ENCODE data around the gene UNC79.

The UNC79 gene

GRCh38 chr14:93548102-93548843, 117.5 kb downstream of the UNC79 start:
- no peak for DNase-seq (ENCODE audit: low read depth in 2 of 2)

- DNase-seq (ENCODE audit: low read depth in 2 of 2), result no peak
These were observed 118.9 kb downstream of the UNC79 start for GRCh38 chr14:93549595-93549994.

DNA sequence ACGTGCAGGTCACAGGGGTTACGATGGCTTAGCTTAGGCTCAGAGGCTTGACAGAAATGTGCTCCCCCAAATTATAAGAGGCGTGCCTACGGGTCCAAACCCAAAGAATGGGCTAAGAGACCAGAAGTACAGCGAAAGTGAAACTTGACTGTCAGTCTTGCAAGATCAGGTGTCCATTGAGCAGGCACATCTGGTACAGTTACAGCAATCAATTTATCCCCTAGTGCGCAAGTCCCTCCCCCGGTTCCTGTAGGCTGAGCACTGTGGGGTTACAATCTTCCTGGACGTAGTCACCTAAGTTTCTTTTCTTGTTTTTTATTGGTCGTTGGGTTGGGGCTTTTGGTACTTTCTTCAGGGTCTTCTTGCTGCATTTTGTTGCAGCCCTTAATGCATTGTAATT, 134.2 kb downstream of the UNC79 start:
- no peak for DNase-seq (ENCODE audit: low read depth in 2 of 2)

DNA sequence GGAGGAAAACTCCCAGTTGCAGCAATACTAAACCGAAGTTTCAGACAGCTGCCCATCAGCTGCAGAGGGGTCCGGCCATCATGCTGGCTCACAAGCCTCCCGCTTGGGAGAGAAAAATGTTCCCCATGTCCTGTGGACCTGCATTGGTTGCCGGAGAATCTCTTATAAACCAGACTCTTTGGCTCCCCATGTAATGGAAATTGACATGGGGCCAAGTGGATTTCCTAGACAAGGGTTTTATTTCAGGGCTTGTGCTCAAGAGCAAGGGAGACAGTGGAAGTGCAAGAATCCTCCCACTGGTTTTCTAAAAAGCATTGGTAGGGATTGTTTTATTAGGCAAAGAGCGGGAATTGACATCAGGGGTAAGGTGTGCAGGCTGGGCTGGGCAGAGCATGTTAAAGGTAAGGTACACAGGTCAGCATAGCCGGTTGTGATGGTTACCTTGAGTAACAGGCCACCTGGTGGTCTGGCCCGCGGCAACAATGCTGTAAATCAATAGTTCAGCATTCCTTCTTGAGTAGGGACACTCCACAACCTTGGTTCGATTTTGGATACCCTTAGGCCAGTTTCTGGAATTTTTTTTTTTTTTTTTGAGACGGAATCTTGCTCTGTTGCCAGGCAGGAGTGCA, 135.4 kb downstream of the UNC79 start:
- no peak for DNase-seq (ENCODE audit: low read depth in 2 of 2)

DNA sequence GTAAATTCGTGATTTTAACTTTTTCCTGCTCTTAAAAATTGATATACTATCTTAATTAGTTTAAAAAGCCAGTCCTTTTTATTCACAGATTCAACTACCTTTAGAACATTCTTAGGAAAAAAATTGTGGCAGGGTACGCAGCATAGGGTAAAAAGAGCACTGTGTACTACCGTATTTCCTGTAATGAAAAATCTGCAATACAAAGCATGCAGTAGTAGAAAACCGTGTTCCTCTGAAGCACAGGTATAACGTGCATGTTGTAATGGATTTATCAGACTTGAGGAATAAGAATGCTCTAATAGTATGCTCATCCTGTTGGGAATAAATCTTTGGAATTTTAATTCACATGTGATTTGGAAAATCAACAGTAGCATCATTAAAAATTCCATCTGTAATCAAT, 140.5 kb downstream of the UNC79 start:
- DNase-seq (ENCODE audit: low read depth in 2 of 2), result no peak

DNA sequence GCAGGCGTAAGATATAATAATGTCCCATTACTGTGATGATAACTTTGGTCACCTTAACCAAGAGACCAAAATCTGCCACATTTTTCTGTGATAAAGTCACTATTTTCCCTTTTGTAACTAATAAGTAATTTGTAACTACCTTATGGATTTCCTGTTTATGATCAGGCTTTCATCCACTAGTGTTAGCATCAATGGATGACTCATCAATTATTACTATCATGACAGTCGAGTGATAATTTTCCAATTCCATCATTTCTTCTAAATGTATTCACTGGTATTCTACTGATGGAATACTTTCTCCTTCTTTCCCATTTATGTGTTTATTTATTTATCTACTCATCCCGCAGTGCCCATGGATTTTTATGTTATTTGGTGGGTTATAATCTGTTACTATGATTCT, 148.4 kb downstream of the UNC79 start:
- DNase-seq (ENCODE audit: low read depth in 2 of 2), result no peak

GRCh38 chr14:93582516-93582915, 151.8 kb downstream of the UNC79 start:
- DNase-seq (ENCODE audit: low read depth in 2 of 2), result no peak

DNA sequence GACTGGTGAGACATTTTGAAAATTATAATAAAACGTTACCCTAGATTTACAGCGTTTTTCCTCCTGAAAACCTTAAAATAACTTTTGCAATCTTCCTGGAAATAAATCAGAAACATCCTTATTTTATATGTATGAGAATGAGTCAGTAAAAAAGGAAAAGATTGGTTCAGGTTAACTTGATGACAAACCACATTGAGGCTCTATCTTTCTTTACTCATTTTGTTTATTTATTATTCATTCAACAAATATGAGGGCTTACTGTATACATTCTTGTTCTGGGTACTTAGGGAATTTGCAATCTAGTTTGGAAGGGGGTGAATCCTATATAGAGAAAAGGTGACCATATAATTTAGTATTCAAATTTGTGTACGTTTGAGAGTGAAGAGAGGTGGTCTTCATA, 156.6 kb downstream of the UNC79 start:
- no peak for DNase-seq (ENCODE audit: low read depth in 2 of 2)

DNA sequence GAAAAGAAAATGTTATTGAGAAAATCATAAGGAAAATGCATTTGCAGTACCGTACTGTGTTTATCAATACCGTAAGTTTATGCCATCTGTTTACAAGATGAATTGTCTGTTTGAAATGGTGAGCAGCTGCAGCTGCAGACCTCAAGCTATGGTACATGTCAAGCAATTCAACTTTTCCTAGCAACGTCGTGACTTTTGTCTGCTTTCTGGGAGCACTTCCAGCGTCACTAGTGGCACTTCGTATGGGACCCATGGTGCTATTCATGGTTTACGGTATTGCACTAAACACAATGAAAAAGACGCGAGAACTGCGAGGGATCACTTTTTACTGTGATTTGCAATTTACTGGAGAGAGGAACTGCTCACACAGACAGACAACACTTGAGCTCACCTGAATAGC, 160.8 kb downstream of the UNC79 start:
- DNase-seq (ENCODE audit: low read depth in 2 of 2), result no peak

- no peak for DNase-seq (ENCODE audit: low read depth in 2 of 2)
These were observed 162.0 kb downstream of the UNC79 start for GRCh38 chr14:93592786-93593185.

DNA sequence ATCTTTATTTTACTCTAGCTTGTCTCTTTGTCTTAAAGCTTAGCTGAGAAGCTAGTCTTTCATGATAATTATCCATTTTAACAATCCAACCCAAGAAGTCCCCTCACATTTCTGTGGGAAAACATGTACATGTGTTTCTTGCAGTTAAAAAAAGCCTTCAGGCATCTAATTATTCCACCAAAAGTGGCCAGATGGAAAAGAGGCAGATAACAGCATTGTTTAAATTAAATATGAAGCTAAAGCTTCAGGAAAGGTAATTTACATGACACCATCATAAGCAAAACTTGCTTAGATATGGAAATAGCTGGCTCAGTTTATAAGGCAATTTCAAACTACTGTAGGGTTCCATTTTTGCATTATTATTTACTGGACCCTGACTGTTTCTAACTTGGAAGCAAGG, 175.4 kb downstream of the UNC79 start:
- no peak for DNase-seq (ENCODE audit: low read depth in 2 of 2)

DNA sequence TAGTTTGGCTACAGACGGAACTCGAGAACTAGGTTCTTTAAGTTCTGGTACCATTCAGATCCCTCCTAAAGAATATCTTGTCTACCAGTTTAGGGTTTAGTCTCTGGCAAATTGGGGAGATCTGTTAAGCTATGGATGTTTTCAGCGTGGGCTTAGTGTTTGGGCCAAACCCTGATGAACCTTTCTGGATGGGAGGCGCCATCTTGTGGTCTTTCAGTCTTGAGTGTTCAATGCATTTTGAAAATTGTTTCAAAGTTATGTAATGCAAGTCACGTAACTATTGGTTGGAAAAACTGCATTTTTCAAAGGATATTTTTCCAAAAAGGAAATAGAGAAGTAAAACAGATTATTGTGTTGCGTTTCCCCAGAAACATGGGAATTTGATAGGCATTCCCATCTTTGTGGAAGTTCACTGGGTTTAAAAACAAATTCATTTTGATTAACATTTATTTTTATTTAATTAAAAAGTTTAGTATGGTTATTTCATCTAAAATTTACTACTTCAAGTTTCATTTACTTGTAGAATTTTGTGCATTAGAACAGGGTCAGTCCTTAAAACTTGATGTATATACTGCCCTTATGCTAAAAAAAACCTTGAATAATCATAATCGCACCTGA, 188.5 kb downstream of the UNC79 start:
- DNase-seq (ENCODE audit: low read depth in 2 of 2), result peak in 1 of 2 donors; percentile 0

GRCh38 chr14:93628048-93628447, 197.3 kb downstream of the UNC79 start:
- no peak for DNase-seq (ENCODE audit: low read depth in 2 of 2)

GRCh38 chr14:93629643-93630042, 198.9 kb downstream of the UNC79 start:
- no peak for DNase-seq (ENCODE audit: low read depth in 2 of 2)

DNA sequence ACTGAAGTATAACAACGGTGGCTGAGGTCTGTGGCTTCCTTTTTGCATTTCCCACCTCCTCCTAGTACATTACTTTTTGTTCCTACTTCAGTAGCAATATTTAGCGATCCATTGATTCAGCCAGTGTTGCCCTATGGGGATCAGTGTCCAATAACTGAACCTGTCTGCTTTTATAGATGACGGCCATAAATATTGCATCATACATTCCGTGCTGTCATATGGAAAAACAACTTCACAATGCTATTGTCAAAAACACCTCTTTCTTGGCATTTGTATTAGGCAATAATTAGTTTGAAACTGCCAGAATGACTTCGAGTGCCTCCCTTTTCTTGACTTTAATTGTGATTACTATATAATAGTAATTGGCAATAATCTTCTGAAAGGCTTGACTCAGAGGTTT, 208.1 kb downstream of the UNC79 start:
- no peak for DNase-seq (ENCODE audit: low read depth in 2 of 2)

DNA sequence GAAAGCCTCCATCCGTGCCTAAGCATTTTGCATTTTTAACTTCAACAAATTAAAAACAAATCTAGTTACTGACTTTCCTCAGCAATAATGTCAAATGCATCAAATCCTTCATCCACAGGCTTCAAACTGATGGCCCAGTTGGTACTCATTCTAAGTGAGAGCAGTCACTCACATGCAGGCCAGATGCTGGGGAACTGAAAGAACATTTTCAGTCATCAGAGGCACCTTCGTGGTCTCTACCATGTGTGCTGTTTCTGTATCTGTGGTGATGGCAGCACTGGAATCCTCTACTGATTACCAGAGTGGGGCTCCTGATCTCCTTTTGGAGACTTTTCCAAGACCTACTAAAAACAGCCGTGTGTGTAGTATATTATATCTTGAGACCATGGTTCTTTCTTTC, 212.4 kb downstream of the UNC79 start:
- no peak for DNase-seq (ENCODE audit: low read depth in 2 of 2)

- DNase-seq (ENCODE audit: low read depth in 2 of 2), result no peak
These were observed 212.9 kb downstream of the UNC79 start for GRCh38 chr14:93643676-93644075.

DNA sequence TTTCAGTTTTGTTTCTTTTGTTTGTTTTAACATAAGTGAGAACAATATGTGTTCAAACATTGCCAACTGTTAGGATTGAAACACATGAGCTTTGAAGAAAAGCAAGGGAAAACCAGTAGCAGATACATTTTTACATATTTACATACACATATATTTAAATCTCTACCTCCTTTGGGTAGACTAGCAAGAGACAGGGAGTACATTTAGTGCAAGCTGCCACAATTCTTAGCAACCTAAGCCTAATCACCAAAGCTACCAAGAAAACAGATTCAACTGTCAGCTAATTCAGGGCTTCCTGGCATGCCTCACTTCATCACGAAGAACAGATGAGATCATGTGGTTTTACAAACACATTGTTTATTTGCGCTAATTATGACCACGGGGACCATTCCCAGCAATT, 214.5 kb downstream of the UNC79 start:
- no peak for DNase-seq (ENCODE audit: low read depth in 2 of 2)

DNA sequence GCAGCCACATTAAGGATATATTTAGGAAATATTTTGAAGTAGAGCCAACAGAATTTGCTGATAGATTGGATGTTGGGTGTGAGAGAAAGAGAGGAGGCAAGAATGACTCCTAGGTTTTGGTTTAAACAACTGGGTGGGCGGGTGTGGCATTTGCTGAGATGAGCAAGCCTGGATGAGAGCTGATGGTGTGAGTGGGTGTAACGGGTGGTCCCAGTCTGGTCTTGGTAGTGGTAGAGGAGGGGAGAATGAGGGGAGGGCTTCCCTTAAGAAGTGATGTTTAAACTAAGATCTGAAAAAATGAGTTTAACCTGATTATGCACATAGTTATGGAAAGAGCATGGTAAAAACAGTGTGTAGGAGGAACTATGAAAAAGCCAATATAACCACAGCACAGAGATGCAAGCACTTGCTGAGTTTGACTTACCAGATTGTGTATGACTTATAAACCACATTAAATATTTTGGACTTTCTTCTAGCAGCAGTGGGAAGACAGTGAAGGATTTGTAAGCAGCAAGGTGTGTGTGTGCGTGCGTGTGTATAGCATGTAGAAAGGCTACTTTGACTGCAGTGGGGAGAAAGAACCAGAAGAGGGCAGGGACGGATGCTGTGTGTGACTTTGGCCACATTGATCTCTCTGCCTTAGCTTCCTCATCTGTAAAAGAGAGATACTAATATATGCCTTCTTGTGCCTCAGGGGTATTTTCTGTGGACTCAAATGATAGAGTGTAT, 217.9 kb downstream of the UNC79 start:
- peak; percentile 19 to 30 for DNase-seq (ENCODE audit: low read depth in 2 of 2)

- DNase-seq (ENCODE audit: low read depth in 2 of 2), result no peak
These were observed 223.9 kb downstream of the UNC79 start for GRCh38 chr14:93654599-93654998.

GRCh38 chr14:93655078-93655750, 224.5 kb downstream of the UNC79 start:
- DNase-seq (ENCODE audit: low read depth in 2 of 2), result no peak

DNA sequence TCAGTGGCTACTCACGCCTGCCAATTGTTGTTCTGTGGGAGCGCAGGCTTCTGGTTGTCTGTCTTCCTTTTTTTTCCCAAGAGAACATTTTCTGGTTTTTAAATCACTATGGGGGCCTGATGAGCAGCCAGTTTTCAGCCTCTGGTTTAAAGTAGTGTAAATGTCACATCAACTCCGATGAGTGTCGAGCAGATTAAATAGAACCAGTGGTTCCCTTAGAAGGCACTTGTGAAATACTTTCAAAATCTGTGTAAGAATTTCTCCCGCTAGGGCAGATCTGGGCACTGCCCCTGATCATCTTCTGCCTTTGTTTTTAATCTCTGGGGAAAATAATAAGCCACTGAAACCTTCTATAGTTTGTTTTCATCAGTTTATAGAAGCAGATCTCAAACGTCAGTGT, 227.1 kb downstream of the UNC79 start:
- no peak for DNase-seq (ENCODE audit: low read depth in 2 of 2)

Data from stimulated activated CD8-positive, alpha-beta memory T cell treated with anti-CD3 and anti-CD28 coated beads, Interleukin-15, amount 100 ng/mL, for 48 hours (primary cell).